Measurements from ENCODE around the gene ARHGAP24. TPM values are rescaled to one million over a fixed set of nuclear protein-coding genes. Genes with fewer than 3 reads are reported as not detected.
"Not testable (repeated sequence)": the region's sequence is repeated elsewhere in the genome, so short reads cannot be mapped to it uniquely, and the experiment has no call there.

Gene ARHGAP24
- total RNA-seq, 1 donor from 2014 or later, result not detected

DNA sequence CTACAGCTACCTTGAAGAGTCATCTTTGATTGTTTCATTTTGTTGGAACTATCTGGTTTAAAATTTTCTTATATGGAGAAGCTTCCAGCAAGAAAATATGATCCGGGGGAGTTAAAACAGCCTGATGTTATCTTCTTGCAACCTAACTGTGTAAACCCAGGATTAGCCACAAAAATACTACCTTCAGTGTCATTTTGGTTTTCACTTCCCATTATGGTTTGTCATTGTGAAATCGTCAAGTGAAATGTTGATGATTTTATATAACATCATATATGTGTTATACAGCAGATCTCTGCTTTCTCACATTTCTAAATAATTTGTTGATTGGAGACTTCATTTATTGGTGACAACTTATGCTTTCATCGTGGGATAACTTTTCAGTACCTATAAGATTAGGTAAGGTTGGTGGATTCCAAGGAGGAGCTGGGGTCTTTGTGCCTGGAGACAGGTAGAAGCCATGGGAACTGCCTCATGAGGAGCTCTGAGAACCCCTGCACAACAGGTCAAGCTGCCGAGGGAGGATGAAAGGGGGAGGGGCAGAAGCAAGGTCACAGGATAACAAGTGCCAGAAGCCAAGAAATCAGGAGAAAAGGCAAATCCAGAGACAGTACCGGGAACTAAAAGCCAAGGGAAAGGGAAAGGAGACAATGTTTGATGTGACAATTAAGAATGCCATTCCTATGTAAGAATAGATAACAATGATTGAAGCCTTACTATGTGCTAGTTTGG, 7.2 kb downstream of the ARHGAP24 start:
- intact Hi-C loops (cut with micrococcal nuclease), result no loop called here

DNA sequence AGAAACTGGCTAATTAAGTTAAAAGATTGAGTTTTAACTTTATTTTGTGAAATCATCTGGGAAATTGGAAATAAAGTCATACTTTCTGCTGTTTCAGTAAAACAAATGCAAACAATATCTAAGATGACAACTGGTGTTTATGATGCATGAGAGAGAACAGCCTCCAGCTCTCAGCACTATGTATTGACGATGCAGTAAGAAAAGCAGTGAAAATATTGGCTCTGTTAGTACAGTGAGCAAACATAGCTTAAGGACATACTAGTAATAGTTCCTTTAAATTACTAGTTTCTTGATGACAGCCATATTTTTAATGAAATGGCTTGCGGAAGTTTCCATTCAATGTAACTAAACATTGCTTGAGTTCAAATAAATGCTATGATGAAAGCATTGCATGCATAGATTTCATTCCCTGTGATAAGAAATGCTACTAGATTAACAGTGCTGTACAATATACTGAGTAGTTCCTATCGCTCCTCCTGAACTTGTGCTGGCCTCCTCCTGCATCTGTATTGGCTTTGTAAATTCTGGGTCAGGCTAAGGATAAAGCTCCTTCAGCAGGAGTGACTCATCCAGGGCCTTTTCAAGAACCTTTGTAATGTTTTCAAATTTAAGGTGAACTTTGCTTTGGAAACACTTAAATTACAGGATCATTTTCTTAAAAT, 11.6 kb downstream of the ARHGAP24 start:
- intact Hi-C loops (cut with micrococcal nuclease), result no loop called here

DNA sequence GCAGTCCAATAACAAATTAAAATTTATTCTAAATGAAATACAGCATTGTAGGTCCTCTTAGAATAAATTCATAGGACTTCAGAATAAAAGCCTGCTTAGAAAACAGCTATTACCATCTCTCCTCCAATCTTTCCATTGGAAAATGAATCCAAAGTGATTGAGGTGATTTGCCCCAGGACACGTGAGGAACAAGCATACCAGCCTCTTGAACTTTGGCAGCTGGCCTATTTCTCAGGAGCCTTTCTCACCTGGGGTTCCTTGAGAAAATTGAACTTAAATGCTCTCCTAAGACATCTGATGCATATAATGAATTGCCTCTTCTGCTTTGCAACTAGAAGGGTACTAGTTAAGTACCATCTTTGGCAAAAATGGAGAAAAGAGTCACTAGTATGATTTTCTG, 13.5 kb downstream of the ARHGAP24 start:
- intact Hi-C loops (cut with micrococcal nuclease), result no loop called here

DNA sequence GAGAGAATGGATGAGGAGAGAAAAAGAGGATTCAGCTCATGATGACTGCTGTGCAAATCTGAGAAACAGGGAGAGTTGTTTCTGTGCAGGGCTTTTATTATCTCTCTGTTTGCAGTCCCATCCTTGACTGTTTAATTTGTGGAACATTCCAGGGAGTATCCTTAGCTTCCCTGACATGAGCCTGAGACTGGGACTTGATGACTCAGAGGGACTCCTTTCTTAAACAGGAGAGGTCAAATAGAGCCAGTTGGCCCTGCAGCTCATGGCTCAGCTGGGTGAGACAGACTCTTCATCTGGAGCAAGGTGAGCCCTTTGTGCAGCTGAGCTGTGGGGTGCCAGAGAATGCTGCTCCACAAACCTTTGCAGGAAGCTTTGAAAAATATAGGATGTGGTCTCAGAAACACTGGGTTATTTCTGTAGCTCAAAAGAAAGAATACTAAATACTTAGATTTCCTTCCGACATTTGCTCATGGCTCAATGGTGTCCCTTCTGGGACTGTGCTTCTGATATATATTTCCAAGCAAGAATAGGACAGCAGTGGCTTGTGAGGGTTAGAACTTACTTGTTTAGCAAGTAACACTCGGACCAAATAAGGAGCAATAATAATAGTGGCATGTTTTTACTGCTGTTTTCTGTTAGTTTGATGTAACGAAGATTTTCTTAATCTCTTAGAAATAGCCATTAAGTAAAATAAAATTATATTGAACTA, 14.5 kb downstream of the ARHGAP24 start:
- intact Hi-C loops (cut with micrococcal nuclease), result no loop called here

DNA sequence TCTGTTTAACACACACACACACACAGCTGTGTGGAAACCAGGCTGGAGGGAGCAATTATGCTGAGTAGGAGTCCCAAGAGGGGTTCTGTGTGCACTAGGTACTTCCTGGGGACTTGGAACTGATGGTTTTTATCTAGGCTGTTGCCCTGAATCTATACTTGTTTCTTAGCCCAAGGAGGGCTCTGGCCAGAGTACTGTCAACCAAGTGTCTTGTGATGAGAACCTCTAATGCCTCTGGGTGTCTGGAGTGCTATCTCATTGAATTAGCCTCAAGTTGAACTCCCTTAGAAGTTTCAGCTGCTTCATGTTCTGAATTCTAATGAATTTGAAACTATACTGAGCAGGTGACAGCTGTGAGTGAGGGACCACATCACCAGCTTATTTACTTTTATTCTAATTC, 16.6 kb downstream of the ARHGAP24 start:
- intact Hi-C loops (cut with micrococcal nuclease), result no loop called here

DNA sequence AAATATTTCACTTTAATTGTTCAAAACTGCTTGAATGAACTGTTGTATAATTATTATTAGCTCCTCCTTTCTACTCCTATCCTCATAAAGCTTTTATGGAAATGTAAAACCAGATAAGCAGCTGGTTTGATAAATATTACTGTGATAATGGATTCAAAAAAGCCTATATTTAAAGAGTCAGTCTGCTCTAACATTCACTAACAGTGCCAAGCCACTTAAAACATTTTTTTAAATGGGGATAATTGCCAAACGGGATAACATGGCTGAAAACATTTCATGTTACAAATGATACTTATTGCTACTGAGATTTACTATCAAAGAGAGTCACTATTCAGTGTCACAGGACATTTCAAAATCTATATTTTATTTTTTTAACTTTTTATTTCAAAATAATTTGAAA, 17.4 kb downstream of the ARHGAP24 start:
- intact Hi-C loops (cut with micrococcal nuclease), result no loop called here

DNA sequence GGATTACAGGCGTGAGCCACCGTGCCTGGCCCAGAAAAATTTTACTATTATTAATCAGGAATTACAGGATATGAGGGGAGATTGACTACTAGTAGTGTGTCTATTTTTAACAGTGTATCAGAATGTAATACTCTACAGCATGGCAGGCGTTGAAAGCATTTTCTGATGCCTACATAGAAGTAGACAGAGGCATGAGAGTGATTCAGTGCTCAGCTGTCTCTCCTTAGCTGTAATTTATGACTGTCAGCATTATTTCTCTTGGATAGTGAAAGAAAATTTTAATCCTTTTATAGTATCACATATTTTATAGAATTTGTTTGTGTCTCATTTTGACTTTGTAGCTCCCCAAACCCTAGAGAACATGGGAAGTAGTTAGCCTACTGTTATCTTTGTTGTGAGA, 20.7 kb downstream of the ARHGAP24 start:
- intact Hi-C loops (cut with micrococcal nuclease), result no loop called here

DNA sequence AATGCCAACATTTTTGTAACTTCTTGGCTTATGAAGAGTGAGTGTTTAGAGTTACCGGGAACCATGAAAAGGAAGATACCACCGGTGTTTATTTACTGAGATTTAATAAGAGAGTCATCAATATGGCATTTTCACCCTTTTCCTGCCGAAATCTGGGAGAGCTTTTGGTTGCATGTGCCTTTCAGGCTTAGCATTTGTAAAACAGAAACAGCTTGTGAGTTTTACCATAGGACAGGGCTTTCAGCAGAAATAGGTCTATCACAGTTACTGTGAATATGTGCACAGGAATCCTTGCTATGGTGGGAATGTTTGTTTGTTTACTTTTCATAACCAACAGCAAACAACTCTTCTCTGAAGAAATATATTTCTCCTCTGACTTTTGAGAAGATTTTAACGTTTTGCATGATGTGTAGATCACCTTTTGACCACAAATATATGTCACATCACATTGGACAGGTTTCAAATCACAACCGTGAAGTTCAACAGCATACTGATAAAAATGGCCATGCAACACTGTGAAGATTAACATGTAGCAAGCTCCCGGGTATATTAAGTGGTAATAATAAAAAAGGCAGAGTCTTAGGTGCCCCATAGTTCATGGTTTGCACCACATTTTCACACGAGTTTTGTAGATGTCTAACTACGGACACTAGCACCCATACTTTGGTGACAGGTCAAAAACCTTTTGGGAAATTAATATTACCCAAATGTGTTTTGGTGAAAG, 21.3 kb downstream of the ARHGAP24 start:
- intact Hi-C loops (cut with micrococcal nuclease), result no loop called here

DNA sequence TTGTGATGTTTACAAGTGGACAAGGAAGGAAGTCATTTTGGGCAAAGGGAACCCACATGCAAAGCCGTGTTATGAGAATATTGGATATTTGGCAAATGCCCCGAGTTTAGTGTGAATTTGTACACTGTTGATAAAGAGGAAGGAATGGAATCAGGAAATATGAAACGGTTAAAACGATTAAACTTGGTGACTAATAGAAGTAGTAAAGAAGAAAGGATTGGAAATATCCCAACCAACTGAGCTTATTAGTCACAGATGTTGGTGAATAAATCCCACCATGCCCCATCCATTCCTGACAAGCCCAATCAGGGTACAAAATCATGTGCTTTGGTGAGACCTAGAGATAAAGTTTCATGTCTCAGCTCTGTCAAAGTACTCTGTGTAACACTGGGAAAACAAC, 22.0 kb downstream of the ARHGAP24 start:
- intact Hi-C loops (cut with micrococcal nuclease), result no loop called here

DNA sequence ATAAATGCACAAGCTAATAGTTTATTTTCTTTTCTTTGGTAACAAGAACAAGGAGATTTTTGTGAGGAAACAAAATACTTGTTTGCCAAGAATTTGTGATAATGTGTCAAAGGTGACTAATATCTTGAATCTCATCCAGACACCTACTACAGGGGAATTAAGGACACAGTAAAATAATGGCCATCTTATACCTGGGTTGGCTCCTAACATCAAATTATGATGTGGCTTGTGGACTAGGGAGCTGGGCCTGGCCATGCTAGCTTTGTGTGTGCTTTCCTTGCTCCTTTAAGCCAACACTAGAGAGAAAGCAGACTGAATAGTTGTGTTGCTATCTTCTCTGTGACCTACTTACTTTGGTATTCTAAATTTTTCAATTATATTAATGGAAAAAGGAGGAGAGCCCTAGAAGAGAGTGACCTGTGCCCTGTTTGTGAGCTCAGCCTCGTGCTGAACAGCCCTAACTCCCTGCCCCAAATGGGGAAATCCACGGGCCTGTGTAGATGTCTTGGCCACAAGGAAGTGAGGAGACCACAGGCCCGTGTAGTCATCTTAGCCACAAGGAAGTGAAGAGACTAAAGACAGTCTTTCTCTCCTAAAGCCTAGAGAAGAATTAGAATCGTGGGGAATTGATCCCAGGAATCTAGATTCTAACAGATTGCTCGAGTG, 23.3 kb downstream of the ARHGAP24 start:
- intact Hi-C loops (cut with micrococcal nuclease), result no loop called here

DNA sequence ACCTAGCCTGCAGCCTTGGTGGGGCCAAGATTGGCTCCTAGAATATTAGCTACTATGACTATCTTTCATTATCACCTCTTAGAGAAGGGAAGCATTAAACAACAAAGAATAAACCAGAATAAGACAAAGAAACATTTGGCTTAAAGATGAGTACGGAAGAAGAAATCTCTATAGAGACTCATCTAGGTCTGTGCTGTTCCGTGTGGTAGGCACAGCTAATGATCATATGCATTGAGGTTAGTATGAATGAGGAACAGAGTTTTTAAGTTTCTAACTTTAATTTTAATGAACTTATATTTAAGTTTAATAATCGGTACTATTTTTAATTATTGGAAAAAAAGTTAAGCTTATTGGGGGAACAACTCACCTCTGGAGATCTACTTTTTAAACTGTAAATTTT, 24.6 kb downstream of the ARHGAP24 start:
- intact Hi-C loops (cut with micrococcal nuclease), result no loop called here

DNA sequence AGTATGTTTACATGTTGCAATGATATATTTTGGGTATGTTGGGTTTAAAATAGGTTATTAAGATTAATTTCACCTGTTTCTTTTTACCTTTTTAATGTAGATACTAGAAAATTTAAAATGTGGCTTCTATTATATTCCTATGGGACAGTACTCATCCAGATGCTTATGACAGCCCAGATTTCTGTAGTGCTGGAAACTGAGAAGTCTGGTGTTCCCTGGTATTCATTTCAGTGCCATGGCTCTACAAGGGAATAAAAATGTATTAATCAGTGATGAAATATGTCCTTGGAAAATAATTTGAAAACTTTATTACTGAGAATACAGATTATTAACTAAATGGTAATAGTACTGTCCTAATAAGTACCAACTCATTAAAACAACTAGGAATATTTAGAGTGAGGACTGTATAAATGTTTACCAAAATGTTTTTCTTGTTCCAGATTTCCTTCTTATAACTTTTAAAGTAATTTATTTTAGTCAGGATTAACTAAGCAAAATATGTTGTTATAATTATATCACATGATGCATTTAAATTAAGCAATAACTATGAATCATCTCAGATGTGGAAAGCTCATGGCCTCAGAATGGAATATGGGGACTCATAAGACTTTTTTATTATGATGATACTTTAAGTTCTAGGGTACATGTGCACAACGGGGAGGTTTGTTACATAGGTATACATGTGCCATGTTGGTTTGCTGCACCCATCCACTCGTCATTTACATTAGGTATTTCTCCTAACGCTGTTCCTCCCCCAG, 25.3 kb downstream of the ARHGAP24 start:
- intact Hi-C loops (cut with micrococcal nuclease), result no loop called here

DNA sequence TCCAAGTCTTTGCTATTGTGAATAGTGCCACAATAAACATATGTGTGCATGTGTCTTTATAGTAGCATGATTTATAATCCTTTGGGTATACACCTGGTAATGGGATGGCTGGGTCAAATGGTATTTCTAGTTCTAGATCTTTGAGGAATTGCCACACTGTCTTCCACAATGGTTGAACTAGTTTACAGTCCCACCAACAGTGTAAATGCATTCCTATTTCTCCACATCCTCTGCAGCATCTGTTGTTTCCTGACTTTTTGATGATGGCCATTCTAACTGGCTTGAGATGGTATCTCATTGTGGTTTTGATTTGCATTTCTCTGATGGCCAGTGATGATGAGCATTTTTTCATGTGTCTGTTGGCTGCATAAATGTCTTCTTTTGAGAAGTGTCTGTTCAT, 26.2 kb downstream of the ARHGAP24 start:
- intact Hi-C loops (cut with micrococcal nuclease), result not testable (repeated sequence)

DNA sequence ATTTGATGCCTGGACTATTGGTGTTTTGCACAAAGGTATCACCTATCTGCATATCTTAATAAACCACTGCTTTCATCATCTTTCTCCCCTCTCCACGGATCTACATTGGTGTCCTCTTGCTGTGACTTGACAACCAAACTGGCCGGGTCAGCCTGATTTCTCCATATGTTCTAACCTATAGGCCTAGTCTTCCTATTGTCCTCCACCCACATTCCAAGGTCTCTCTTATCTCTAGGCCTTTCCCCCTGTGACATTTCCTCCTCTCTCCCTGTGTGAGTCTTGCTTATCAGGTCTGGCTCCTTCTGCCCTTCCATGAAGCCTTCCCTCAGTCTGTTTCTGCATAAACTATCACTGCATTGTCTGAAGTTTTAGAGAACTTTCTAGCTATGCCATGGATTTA, 33.7 kb downstream of the ARHGAP24 start:
- intact Hi-C loops (cut with micrococcal nuclease), result no loop called here

DNA sequence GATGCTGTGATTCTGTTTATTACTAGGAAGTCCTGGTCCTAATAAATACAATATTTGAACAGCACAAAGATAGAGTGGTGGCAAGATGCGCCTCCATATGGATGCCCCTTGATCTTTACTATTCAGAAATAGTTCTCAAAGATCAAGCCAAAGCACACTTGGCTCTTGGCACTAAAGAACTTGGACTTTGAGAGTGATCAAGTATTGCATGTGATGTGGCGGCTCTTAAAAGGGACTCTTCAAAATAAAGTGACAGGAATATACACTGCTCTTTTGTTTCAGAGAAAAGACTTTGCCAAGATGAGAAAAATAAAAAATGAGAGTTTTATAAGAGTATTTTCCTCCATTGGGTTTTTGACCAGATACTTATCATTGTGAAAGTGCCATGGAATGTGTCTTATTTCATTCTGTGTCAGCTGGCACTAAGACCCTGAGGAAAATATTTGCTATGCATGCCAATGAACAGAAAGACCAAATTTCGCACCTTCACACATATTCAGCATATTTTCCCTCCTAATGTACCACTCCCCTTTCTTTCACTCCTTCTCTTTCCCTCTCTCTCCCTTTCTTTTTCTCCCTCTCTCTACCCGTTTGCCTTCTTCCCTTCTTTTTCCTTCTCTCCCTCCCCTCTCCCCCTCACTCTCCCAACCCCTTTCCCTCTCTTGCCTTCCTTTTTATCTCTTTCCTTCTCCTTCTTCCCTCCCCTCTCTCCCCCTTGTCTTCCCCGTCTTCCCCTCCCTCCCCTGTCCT, 35.1 kb downstream of the ARHGAP24 start:
- intact Hi-C loops (cut with micrococcal nuclease), result no loop called here

DNA sequence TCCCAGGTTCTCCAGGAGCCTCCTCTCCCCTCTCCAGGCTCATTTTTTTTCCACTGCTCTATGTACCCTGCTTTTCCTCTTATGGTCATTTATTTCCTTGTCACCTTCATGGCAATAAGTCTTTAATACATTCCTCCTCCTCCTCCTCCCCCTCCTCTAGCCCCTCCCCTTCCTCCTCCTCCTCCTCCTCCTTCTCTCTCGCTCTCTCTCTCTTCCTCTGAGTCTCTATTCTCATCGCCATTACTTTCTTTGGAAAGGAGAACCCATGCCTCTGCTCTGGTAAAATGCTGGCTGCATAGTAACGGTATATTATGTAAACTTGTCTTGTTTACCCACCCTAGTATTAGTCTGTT, 35.7 kb downstream of the ARHGAP24 start:
- intact Hi-C loops (cut with micrococcal nuclease), result no loop called here

DNA sequence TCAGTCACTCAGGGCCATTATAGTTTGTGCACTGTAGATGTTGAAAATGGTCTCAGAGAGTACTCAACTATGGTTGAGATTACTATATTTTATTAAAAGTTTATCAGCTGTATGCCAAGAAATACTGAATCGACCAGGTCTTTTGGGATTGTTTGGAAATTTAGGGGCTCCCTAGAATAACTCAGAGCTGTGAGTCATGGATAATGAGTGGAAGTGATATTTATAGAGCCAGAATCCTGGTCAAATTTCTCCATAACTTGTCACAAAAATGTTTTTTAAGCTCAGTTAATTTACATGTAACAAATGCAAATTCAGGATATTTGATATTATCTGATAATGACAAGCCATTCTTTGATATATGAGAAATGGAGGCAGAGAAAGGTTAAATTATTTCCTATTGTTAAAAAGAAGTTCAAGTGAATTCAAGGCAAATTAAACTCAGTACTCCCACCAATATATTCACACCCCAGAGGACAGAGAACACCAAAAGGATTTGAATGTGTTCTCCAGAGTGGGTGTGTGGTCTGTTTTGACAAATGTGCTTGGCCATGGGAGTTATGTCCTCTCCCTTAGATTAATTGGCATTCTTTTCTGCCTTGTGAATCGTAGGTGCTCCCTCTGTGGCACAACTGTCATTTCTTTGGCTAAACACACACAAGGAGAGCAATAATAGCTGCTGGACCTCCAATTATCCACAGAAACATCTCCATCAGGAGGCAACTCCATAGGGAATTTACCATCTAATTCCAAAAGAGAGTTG, 37.7 kb downstream of the ARHGAP24 start:
- intact Hi-C loops (cut with micrococcal nuclease), result no loop called here

DNA sequence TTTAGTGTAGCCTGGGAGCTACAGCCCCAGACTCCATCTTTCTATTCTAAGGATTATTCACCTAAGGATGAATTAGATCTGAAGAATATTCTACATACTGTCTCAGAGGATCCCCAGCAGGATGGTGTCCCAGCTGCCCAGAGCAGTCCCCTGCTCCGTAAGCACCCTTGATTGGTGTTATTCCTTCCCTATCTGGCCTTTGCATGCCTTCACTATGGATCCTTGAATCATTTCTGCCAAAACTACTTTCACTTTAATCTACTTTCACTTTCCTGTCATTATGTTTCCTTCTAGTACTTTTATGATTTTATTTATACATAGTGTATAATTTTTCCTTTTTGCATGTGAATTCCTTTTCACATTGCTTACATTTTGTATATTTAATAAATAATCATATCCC, 39.2 kb downstream of the ARHGAP24 start:
- intact Hi-C loops (cut with micrococcal nuclease), result no loop called here

DNA sequence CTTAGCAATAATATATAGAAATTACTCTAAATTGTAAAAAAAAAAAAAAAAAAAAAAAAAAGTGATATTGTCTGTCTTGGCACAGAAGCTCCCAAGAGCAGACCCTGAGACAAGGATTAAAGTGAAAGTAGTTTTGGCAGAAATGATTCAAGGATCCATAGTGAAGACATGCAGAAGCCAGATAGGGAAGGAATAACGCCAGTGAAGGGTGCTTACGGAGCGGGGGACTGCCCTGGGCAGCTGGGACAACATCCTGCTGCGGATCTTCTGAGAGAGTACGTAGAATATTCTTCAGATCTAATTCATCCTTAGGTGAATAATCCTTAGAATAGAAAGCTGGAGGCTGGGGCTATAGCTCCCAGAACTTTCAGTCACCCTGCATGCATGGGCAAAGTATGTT, 39.8 kb downstream of the ARHGAP24 start:
- intact Hi-C loops (cut with micrococcal nuclease), result no loop called here

Measured in T-helper 1 cell treated with Interleukin-12 subunit alpha and Interleukin-12 subunit beta and Interleukin-4 antibody, amounts not matched to agents 30 ng/mL and 1 ng/mL, for 36 hours (primary cell).